Chondrocyte (in vitro differentiated cells): Measurements from ENCODE around the gene ANO2. TPM values are rescaled to one million over a fixed set of nuclear protein-coding genes. Genes with fewer than 3 reads are reported as not detected.

Source experiments
- DNase-seq: peaks from one replicate; pipeline ENCODE4 v3.0.0; 2021; ENCODE audit warnings: mixed read lengths, low spot score
- H3K27ac Mint-ChIP-seq: one replicate; pipeline ENCODE4 v1.8.0; 2021; ENCODE audit warnings: mild to moderate bottlenecking, moderate library complexity, mixed read lengths; ENCODE audit not compliant: unreplicated experiment
- H3K27me3 Mint-ChIP-seq: 2 replicates; pipeline ENCODE4 v1.8.0; 2021; ENCODE audit warnings: low read depth, mixed read lengths
- H3K36me3 Mint-ChIP-seq: 2 replicates; pipeline ENCODE4 v1.8.0; 2021; ENCODE audit warnings: low read depth, mixed read lengths
- H3K4me1 Mint-ChIP-seq: 2 replicates; pipeline ENCODE4 v1.8.0; 2021; ENCODE audit warnings: low read depth, mild to moderate bottlenecking, mixed read lengths
- H3K4me3 Mint-ChIP-seq: one replicate; pipeline ENCODE4 v1.8.0; 2021; ENCODE audit warnings: mild to moderate bottlenecking, moderate library complexity, mixed read lengths; ENCODE audit not compliant: unreplicated experiment
- H3K9me3 Mint-ChIP-seq: 2 replicates; pipeline ENCODE4 v1.8.0; 2021; ENCODE audit warnings: low read depth, mixed read lengths
- CTCF ChIP-seq: fragments of 200-600 bp; sonication (generic); IDR thresholded peaks from 2 replicates; pipeline ENCODE4 v1.5.0; 2021; ENCODE audit warnings: antibody characterized with exemption, mild to moderate bottlenecking, moderate library complexity
- total RNA-seq: library from RNA; stranded (reverse); gene quantifications from 3 replicates; pipeline ENCODE4 v1.2.1, GENCODE V29; 2021

Gene ANO2
- total RNA-seq, 1 donor from 2014 or later = 0.47 TPM

- Mint-ChIP-seq H3K4me1 (peaks cover 14% of the 10 kb centered on the region), H3K9me3 (no peaks in the 10 kb centered on the region), H3K27ac (no peak overlapping the region), H3K4me3 (no peak overlapping the region), H3K27me3 (no peaks in the 10 kb centered on the region), H3K36me3 (no peaks in the 10 kb centered on the region)
- DNase-seq = no peak
- TF ChIP-seq CTCF = no peak
These were observed 228.1 kb downstream of the ANO2 start for GRCh38 chr12:5716976-5717375.

- H3K27me3 Mint-ChIP-seq = no peaks in the 10 kb centered on the region
- no peak overlapping the region for H3K4me3 Mint-ChIP-seq
- H3K27ac Mint-ChIP-seq = no peak overlapping the region
- H3K9me3 Mint-ChIP-seq = no peaks in the 10 kb centered on the region
- DNase-seq = no peak
- TF ChIP-seq CTCF = no peak
- no peaks in the 10 kb centered on the region for H3K36me3 Mint-ChIP-seq
- peaks cover 14% of the 10 kb centered on the region for H3K4me1 Mint-ChIP-seq
These were observed 228.9 kb downstream of the ANO2 start for GRCh38 chr12:5716201-5716600.

- no peaks in the 10 kb centered on the region for H3K36me3 Mint-ChIP-seq
- no peak for DNase-seq
- no peak for TF ChIP-seq CTCF
- H3K9me3 Mint-ChIP-seq = no peaks in the 10 kb centered on the region
- peaks cover 7% of the 10 kb centered on the region for H3K4me1 Mint-ChIP-seq
- H3K27me3 Mint-ChIP-seq = no peaks in the 10 kb centered on the region
- H3K4me3 Mint-ChIP-seq = no peak overlapping the region
- no peak overlapping the region for H3K27ac Mint-ChIP-seq
These were observed 230.0 kb downstream of the ANO2 start for GRCh38 chr12:5715021-5715420.

- Mint-ChIP-seq H3K27ac (no peak overlapping the region), H3K36me3 (no peaks in the 10 kb centered on the region), H3K9me3 (no peaks in the 10 kb centered on the region), H3K4me1 (peaks cover 7% of the 10 kb centered on the region), H3K4me3 (no peak overlapping the region), H3K27me3 (no peaks in the 10 kb centered on the region)
- TF ChIP-seq CTCF = no peak
- no peak for DNase-seq
These were observed 231.4 kb downstream of the ANO2 start for GRCh38 chr12:5713599-5714081.

GRCh38 chr12:5710260-5710878, 234.7 kb downstream of the ANO2 start:
- Mint-ChIP-seq H3K4me3 (no peak overlapping the region), H3K27me3 (peaks cover 5% of the 10 kb centered on the region), H3K9me3 (no peaks in the 10 kb centered on the region), H3K36me3 (no peaks in the 10 kb centered on the region), H3K4me1 (no peaks in the 10 kb centered on the region), H3K27ac (no peak overlapping the region)
- no peak for TF ChIP-seq CTCF
- DNase-seq = no peak
